Stimulated activated CD8-positive, alpha-beta memory T cell treated with anti-CD3 and anti-CD28 coated beads, Interleukin-2, amount 100 ng/mL, for 48 hours (primary cell): ENCODE measurements around the gene RNF150.

Source experiments
- DNase-seq, 2 donors: peaks; one replicate each; pipeline ENCODE4 v3.0.0-alpha.2; 2020; ENCODE audit warnings: low read depth in 2 of 2

Gene RNF150

DNA sequence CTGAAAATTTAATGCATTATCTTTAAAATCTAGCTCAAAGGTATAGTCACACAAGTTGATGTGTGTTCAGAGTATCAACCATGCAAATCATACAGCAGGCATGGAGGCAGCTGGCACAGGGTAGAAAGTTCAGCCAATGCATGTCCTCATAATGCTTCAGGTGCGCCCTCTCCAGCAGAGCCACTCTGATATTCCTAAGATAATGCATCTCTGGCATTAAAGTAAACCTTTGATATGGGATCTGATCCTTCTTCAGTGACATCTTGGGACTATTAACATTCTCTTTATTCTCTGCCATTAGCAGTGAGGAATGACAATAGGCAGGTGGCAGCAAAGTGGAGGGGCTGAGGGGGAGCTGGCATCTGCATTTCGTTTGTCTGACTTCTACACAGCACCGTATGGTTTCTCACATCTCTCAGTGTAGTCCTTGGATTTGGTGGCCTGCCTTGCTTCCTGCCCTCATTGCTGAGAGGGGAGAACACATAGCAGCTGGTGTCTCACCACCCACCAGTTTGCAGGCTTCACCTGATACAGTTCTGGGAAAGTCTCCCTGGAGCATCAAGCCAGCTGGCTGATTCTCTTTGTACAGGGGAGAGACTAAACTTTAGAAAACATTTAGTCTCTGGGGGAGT is 208.4 kb downstream of the RNF150 start:
- DNase-seq, result no peak

DNA sequence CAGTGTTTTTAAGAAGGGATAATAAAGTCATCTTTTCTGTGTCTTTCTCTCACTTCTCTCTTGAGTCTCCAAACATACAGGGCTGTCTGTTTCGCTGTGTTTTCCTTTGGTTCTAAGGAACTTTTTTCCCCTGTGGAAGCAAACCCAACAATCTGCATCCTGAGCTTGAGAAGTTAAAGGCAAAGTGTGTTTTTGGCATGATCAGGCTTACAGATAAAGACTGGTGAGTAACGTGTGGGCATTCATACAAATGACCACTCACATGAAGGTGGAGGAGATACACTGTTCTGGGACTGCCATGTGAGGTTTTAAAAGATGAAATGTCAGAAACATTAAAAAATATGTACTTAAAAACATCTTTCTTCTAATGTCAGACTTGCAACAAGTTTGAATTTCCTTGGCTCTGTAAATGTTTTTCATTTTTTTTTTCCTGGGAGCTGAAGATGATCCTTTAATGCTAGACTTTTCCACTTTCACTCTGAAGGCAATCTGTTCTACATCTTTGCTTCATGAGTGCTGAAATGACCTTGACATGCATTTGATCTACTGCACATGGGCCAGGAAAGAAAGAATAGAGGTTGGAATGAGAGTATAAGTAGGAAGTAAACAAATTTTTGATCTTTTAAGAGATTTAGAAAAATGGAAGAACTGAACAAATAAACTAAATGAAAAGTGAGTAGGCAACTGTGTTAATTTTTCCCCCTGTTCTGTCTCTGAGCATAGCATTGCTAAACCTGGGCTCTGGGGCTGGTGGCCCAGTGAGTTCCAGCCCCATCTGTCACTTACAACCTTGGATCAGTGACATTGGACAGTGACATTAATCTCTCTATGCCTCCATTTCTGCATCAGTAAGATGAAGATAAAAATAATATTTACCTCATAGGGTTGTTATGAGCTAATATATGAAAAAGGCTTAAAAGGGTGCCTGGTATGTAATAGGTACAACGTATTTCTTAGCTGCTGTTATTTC is 226.0 kb downstream of the RNF150 start:
- no peak for DNase-seq

DNA sequence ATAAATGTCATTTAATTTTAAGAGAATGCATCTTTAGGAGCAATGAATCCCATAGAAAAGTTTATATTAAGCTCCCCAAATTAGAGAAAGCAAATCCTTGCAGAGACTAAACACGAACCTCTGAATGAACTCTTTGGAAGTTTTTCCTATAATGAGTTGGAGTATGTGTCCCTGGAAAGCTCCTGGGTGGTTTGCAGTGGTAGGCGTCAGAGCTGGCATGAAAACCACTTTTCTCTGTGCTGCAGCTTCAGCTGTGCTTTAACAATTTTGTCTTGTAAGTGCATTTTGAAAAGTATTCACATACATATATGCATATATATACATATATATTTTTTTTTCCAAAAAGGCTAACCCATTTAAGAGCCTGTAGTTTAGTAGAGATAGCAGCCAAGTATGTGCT is 228.4 kb downstream of the RNF150 start:
- no peak for DNase-seq

DNA sequence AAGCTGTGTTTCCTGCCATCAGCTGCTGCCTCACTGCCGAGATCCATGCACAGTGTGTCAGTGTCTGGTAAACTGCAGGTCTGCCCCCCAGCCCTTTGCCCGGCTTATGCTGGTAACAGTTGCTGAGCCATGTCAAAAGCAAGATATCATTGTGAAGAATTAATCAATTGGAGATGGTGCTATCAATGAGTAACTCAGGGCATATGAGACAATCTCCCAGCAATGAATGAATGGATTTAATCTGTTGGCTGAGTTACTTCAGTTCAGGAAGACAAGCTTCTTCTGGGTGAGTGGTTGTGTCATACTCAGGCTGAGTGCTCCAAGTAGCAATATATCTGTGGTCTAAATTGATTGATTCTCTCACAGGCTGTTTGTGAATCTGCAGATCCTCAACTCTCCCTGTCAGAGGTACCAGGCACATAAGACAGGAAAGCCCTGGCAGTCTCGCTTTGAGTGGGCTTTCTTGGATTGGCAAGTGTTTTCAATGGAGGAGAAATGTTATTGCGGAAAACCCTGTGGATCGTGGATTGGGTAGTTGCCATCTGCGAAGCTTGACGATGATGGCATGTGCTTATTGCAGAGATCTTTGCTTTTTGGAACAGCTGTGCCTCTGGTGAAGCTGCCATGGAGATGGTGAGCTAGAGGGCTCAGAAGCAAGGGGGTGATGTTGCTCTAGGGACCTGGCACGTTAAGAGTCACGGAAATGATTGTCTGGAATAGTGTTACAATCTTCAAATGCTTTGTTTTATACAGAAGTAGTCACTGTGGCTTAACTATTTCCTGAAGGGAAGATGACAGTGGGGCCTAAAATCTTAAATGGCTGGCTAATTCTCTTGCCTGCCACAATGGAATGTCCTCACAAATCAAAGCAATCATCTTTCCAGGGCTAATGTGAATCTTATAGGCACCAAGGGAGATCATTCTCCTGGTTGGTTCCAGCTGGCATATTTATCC is 229.5 kb downstream of the RNF150 start:
- no peak for DNase-seq

DNA sequence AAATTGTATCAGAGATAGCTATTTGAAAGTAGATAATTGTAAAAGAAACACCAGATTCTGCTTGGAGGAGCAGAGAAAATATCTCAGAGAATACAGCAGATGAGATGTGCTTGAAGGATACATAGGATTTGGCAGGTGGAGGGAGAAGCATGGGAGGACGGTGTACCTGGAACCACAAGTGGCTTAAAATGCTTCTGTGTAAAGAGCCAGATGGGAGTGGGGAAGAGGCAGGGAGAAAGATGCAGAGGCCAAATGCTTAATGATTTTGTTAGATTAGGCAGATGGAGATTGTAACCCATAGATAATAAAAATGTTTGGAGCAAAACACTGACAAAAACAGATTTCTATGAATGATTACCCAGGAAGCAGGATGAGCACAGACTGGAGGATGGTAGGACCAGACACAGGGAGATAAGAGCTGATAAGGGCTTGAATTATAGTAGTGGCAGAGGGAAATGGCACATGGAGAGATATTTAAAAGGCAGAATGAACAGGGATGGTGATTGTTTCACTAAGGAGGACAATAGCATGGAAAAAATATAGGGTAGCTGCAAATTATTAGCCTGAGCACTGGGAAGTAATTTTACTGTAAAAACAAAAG is 231.4 kb downstream of the RNF150 start:
- no peak for DNase-seq

DNA sequence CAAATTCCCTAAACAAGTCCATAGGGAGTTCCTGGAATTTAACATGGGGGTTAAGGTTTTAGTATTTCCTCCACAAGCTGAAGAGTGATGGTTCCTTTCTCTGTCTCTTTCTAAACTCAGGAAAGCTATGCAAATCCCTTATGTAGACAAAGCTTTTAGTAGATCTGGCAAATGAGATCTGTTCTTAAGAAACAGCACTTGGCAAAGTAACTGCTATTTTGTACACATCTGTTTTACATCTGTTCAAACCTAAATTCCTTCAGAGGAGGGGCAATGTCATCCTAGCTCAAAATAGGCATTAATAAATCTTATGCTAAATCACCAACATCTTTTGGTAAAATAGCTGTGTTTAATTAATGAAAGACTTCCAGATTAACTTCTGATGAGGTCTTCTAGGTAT is 239.3 kb downstream of the RNF150 start:
- no peak for DNase-seq

DNA sequence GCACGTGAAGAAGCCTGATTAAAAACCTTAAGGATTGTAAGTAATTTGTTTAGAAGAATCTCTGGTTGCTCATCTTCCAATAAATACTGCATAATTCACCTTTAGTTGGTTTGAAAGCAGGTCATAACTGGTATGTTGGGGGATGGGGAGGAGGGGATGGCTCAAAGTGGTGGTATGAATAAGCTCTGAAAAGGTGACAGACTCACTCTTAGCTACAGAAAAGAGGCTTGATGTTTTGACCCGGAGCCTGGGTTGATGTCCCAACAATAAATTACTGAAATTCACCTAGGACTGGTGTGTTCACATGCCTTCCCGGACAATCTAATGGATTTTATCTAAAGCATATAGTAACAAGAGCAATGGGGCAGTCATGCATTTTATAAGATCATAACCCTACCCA is 245.2 kb downstream of the RNF150 start:
- DNase-seq, result no peak

DNA sequence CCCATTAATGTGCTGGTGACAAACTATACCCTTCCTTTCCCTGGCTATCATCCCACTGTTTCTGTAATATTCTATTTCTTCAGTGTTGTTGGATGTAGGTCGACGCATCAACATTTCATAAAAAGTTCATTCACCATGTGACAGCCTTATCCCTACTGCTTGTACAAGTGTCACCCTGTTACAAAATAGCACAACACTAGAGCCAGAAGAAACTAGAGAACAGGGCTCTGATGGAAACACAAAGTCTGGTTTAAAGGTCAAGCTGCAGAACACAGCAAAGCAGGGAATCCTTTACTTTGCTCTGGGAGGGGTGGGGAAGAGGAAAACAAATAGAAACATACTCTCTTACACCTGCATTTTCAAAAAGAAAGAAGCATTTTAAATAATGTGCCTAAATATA is 245.8 kb downstream of the RNF150 start:
- DNase-seq, result no peak

DNA sequence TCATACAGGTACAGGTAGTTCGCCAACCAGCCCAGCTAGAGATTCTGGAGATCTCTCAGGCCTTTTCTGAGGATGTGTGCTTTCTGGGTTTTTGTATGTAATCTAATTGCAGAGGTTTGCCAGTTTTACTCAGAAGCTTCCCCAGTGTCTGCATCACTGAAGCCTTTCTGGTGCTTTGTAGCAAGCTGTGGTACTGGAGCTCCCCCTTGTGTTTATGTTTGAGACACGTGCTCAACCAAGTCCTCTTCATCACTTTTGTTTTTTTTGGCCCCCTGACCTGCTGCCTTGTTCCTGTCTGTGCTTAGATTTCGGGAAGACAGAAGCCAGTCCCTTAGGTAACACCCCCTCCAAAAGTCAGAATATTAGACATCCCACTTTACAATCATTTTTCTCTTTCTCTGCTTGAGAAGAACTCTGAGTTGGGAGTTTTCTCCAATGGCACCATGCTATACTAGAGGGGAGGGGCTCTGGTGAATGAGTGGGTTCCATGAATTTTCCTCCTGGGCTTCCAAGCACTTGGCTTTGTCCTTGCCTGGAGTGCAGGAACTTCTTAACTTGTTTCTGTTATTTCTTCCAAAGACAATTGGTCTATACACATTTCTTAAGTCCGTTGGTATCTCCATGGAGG is 248.7 kb downstream of the RNF150 start:
- no peak for DNase-seq

DNA sequence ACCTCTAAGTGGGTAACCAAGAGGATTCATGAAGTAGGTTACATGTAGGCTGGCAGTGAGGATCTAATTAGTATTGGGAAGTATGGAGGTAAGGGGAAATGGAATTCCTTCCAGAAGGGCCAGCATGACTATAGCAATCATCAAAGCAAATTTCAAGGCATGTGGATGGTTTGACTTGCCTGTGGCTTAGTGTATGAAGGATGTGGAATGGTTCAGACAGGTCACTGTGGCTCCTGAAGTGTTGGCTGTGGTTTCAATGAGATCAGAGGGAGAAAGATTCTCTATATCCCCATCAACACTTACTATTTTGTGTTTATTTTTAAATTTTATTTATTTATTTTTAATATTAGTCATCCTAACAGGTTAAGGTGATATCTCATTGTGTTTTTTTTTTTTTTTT is 255.5 kb downstream of the RNF150 start:
- no peak for DNase-seq

DNA sequence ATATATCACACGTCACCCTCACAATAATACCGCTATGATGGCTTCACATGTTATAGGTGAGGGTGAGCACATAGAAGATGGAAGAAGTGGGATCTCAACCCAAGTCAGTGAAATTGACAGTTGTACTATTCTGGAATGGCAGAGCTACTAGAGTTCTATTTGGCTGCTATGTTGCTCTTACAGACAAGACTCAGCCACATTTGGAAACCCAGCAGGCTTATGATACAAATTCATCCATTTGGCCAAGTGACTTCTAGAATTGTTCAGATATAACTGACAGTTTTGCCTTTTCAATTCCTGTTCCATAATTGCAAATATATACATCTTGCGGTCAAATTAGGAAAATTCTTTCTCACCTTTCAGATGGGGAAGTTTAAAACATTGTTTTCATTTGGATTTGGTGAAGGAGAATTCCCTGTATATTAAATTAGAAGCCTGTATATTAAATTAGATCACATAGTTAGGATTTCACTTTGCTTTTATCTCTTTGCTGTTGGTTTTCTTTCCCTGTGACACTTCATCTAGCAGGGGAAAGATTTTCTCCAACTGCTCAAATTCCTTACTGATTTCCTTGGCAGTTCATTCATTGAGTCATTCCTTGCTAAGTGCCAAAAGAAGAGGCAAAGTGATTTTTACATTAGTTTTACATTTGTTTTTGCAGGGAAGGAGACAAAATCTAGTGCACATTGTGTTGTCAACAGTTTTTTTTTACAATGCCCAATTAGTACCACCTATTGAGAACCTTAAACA is 256.5 kb downstream of the RNF150 start:
- DNase-seq, result no peak

DNA sequence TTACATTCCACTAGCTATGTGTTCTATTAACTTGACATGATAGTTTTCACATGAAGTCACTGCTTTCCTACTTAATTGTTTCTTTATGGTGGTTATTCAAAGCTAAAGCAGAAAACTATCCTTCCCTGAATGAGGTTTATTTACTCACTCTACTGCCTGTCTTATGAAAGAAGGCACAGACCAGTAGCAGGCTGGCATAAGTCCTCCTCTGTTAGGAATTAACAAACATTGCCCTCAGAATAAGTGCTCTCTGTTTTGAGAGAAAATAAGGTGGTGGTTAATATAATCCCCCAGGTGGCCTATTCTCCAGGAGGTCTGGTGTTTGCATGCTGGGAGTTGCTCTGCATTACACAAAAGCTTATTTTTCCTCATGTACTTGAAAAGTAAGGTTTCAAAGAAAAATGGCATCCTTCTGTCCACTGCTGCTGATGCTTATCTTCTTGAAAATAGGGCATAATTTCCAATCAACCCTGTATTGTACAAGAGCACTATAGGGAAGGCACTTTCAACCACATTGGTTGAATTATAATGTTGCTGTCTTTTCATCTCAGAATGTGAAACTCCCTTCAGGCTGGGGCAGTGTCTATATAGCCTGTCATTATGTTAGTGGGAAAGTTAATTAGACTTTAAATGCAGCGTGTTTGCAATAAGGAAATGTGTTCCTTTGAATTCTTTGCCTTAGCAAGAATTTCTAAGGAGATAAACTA is 257.4 kb downstream of the RNF150 start:
- no peak for DNase-seq

DNA sequence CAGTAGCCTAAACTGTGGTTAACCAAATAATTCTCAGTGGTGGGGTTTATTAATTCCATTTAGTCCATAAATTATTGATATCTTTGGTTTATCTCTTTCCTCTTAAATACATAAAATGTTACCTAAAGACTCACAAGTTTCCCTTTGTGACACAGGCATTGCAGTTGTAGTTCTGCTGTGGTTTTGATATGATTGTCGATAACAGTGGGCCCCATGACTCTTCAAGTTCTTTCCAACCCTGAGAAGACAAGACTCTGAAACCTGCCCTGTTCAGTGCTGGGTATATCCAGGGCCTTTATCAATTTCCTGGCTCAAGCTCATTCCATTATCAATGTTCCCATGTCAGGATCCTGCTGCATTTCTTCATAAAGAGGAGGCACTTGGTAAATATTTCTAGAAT is 259.2 kb downstream of the RNF150 start:
- no peak for DNase-seq

DNA sequence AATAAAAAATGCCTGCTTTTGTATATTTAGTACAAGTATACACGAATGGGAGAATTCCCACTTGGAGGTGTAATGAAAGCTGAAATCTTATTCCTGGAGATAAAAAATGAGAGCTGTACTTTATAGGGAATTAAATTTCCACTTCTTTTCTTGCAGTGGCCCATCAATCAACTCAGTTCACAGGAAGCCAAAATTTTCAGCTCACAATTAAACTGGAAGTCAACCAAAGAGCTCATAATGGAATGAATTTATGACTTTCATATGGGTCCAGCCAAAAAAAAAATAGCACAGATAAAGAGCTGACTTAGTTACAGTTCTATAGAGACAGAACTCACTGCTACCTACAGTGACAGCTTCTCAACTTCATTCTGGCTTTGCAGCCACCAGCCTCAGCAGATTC is 261.9 kb downstream of the RNF150 start:
- DNase-seq, result no peak

DNA sequence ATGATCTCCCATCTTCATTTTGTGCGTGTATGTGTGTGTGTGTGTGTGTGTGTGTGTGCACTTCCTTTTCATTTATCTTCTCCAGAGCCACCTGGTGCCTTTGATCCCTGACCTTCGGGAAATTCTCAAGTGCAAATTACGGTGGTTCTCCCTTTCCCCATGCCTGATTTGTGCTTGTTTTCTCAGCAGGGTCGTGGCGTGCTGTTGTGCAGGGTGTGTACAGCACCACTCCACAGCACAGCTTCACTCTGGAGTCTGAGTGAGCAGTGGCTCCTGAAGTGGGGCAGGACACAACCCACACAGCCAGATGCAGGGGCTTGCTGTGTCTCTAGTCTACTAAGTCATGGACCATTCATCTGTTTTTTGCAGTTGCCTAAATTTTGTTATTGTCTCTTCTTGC is 262.8 kb downstream of the RNF150 start:
- DNase-seq, result no peak

DNA sequence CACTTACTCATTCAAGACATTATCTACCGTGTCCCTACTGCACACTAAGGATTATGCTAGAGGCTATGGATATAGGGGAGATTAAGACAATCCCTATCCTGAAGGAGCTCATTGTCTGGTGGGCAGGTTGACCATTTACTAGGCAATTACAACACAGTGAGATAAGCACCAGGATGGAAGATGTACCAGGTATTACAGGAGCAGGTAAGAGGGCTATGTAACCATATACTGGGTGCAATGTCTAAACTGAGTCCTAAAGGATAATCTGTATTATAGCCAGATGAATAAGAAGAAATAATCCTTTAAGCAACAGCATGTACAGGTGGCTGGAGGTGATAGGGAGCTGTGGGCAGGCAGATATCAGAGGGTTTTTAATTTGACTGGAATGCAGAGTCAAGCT is 263.8 kb downstream of the RNF150 start:
- DNase-seq, result no peak

DNA sequence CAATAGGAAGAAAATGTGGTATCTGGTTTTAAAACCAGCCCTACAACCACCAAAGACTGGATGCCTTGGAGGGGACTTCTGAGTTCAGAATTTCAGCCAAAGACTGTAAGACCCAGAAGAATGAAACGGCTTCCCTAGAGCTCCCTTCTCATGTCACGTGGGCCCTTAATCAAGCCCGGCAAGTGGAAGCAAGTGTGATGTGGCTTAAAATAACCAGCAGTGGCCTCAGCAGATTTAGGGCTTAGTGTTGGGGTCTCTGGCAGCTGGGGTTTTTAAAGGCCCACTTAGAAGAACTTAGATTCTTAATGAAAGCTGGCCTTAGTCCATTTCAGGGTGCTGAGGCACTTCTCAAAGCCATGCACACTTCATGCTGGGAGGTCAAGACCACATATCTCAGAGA is 265.9 kb downstream of the RNF150 start:
- no peak for DNase-seq

DNA sequence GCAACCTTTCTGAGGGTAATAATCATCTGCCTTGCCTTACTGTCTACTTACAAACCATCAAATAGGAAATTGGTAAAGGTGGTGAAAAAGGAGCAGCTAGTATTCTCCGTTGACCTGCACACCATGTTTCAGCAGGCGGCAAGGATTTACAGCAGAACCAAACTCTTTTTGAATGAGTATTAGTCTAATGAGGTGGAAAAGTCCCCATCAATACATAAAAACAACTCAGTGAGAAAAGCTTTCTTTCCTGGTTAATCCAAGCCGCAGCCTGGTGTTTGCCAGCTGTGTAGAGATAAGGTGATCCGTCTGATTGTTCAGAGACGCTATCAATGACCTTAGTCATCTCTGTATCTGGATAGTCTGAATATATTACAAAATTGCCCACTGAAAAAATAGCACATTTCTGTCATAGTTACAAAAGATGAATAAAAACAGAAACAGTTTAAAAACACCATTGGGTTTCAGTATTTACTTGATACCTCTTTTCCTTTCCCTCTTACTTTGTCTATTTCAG is 266.7 kb downstream of the RNF150 start:
- DNase-seq, result no peak
